B cell (primary cell): ENCODE data around the gene KCNJ12. TPM values are rescaled to one million over a fixed set of nuclear protein-coding genes. Genes with fewer than 3 reads are reported as not detected.
"Not testable (repeated sequence)": the region's sequence is repeated elsewhere in the genome, so short reads cannot be mapped to it uniquely, and the experiment has no call there.

ENCODE experiments used
- ATAC-seq: fragments of 200-7000 bp; cut with Tn5 transposase; one replicate; pipeline ENCODE4 v1.10.0; 2021; ENCODE audit warnings: low read depth, mild to moderate bottlenecking, moderate number of reproducible peaks, moderate library complexity
- CTCF ChIA-PET: fragments of 350-600 bp; sonication (Branson Sonifier 250); formaldehyde crosslinking; loops from one replicate; lab custom pipeline; 2021; ENCODE audit warnings: antibody characterized with exemption, inconsistent platforms; lab: Charles Lee
- POLR2A ChIA-PET: fragments of 350-600 bp; sonication (Branson Sonifier 250); formaldehyde crosslinking; loops from one replicate; lab custom pipeline; 2021; ENCODE audit warnings: antibody characterized with exemption; lab: Charles Lee
- DNase-seq: peaks from one replicate; pipeline ENCODE4 v3.0.0; 2013
- H2AFZ ChIP-seq: 2 replicates; pipeline ENCODE4 v1.6.1; 2012; ENCODE audit warnings: mild to moderate bottlenecking, low read depth, low read length; ENCODE audit not compliant: insufficient read depth, poor library complexity, severe bottlenecking
- H3K27ac ChIP-seq, 2 donors: 1 replicate in 1 of 2; 2 replicates in 1 of 2; pipeline ENCODE4 v1.5.1; 2012 to 2013; ENCODE audit warnings: low read length in 2 of 2, mild to moderate bottlenecking in 2 of 2, moderate library complexity in 1 of 2
- H3K27me3 ChIP-seq, 4 experiments: fragments of 200-600 bp in 1 of 4; sonication (generic) in 1 of 4; replicated peaks in 1 of 4; 1 replicate in 2 of 4; 2 replicates in 2 of 4; pipeline versions ENCODE4 v1.6.1 to v1.7.0; 2013 to 2016; ENCODE audit warnings: low read length in 3 of 4, mild to moderate bottlenecking in 2 of 4, mixed read lengths in 1 of 4, moderate library complexity in 1 of 4; ENCODE audit not compliant: insufficient read depth in 4 of 4, control insufficient read depth in 3 of 4; ENCODE audit errors: control extremely low read depth in 1 of 4
- H3K36me3 ChIP-seq, 2 experiments: replicated peaks in 1 of 2; 1 replicate in 1 of 2; 2 replicates in 1 of 2; pipeline versions ENCODE4 v1.6.1 to v1.7.1; 2013; ENCODE audit warnings: low read length in 1 of 2; ENCODE audit not compliant: insufficient read depth in 2 of 2, control insufficient read depth in 1 of 2; ENCODE audit errors: control extremely low read depth in 1 of 2, extremely low read depth in 1 of 2
- H3K4me1 ChIP-seq, 2 donors: fragments of 200-600 bp in 1 of 2; sonication (generic) in 1 of 2; 1 replicate in 1 of 2; 2 replicates in 1 of 2; pipeline versions ENCODE4 v1.5.1 to v1.6.1; 2013 to 2017; ENCODE audit warnings: low read length in 2 of 2; ENCODE audit not compliant: control insufficient read depth in 2 of 2, insufficient read depth in 2 of 2
- H3K4me2 ChIP-seq: replicated peaks from 2 replicates; pipeline ENCODE3; 2012; ENCODE audit warnings: mild to moderate bottlenecking, low read depth, low read length; ENCODE audit not compliant: poor library complexity, severe bottlenecking
- H3K4me3 ChIP-seq, 5 experiments: fragments of 200-600 bp in 1 of 5; sonication (generic) in 1 of 5; 1 replicate in 3 of 5; 2 replicates in 2 of 5; pipeline versions ENCODE4 v1.5.1 to v1.7.0; 2011 to 2016; ENCODE audit warnings: low read length in 4 of 5, mild to moderate bottlenecking in 4 of 5, low read depth in 2 of 5, control low read depth in 1 of 5, moderate library complexity in 1 of 5; ENCODE audit not compliant: insufficient read depth in 1 of 5; ENCODE audit errors: control extremely low read depth in 1 of 5, extremely low read depth in 1 of 5
- H3K79me2 ChIP-seq: fragments of 200-600 bp; sonication (generic); one replicate; pipeline ENCODE4 v1.6.0; 2016; ENCODE audit warnings: low read length; ENCODE audit not compliant: control insufficient read depth, insufficient read depth
- H3K9ac ChIP-seq: fragments of 200-600 bp; sonication (generic); 2 replicates; pipeline ENCODE4 v1.6.1; 2017; ENCODE audit warnings: mild to moderate bottlenecking, low read length, moderate library complexity
- H3K9me3 ChIP-seq, 3 donors: one replicate each; pipeline versions ENCODE4 v1.6.1 to v1.7.1; 2013; ENCODE audit warnings: low read length in 2 of 3; ENCODE audit not compliant: control insufficient read depth in 2 of 3, insufficient read depth in 1 of 3; ENCODE audit errors: control extremely low read depth in 1 of 3
- H4K20me1 ChIP-seq: 2 replicates; pipeline ENCODE4 v1.6.0; 2012; ENCODE audit warnings: mild to moderate bottlenecking, low read length; ENCODE audit not compliant: insufficient read depth, control insufficient read depth, poor library complexity, severe bottlenecking
- H3K27ac Mint-ChIP-seq: one replicate; pipeline ENCODE4 v1.8.0; 2021; ENCODE audit warnings: mixed read lengths
- H3K27me3 Mint-ChIP-seq: one replicate; pipeline ENCODE4 v1.8.0; 2021; ENCODE audit warnings: mixed read lengths
- H3K4me1 Mint-ChIP-seq: one replicate; pipeline ENCODE4 v1.8.0; 2021; ENCODE audit warnings: mixed read lengths
- H3K4me3 Mint-ChIP-seq: one replicate; pipeline ENCODE4 v1.8.0; 2021; ENCODE audit warnings: mixed read lengths
- H3K9me3 Mint-ChIP-seq: one replicate; pipeline ENCODE4 v1.8.0; 2022; ENCODE audit warnings: mixed read lengths; ENCODE audit not compliant: insufficient read depth
- EZH2 ChIP-seq: IDR thresholded peaks from 2 replicates; pipeline ENCODE4 v1.6.1; 2012; ENCODE audit warnings: borderline replicate concordance, low read depth, mild to moderate bottlenecking, moderate library complexity, low read length; ENCODE audit not compliant: insufficient read depth, poor library complexity, severe bottlenecking
- WGBS: methylation state at CpG from one replicate; pipeline ENCODE4 v1.1.5; 2013; ENCODE audit warnings: missing lambda C conversion rate; ENCODE audit not compliant: insufficient coverage; 5-methylcytosine and 5-hydroxymethylcytosine counted together
- intact Hi-C: fragments of 100-400 bp; cut with micrococcal nuclease; formaldehyde crosslinking; loops from one replicate; pipeline ENCODE4 v1.10.0; 2022
- polyA plus RNA-seq: library from polyadenylated mRNA; depleted of rRNA; stranded (reverse); fragments of >200 nt; gene quantifications from 2 replicates; pipeline ENCODE4 v1.2.3, GENCODE V29; 2012
- total RNA-seq, 2 donors: library from RNA; stranded (reverse); fragments of 120-200 nt in 1 of 2; gene quantifications; 1 replicate in 1 of 2; 2 replicates in 1 of 2; pipeline versions ENCODE4 v1.2.3 to v1.2.4, GENCODE V29; 2013 to 2022
- TF ChIP-seq, protein P1 (sequence below): fragments of 200-600 bp; IDR thresholded peaks from one replicate; pipeline ENCODE4 v1.8.0; 2022; ENCODE audit warnings: antibody characterized with exemption, mild to moderate bottlenecking

The KCNJ12 gene
- total and polyA plus RNA-seq, 2 donors (not counting 1 experiment from before 2014, with no cell fraction given): not detected

DNA sequence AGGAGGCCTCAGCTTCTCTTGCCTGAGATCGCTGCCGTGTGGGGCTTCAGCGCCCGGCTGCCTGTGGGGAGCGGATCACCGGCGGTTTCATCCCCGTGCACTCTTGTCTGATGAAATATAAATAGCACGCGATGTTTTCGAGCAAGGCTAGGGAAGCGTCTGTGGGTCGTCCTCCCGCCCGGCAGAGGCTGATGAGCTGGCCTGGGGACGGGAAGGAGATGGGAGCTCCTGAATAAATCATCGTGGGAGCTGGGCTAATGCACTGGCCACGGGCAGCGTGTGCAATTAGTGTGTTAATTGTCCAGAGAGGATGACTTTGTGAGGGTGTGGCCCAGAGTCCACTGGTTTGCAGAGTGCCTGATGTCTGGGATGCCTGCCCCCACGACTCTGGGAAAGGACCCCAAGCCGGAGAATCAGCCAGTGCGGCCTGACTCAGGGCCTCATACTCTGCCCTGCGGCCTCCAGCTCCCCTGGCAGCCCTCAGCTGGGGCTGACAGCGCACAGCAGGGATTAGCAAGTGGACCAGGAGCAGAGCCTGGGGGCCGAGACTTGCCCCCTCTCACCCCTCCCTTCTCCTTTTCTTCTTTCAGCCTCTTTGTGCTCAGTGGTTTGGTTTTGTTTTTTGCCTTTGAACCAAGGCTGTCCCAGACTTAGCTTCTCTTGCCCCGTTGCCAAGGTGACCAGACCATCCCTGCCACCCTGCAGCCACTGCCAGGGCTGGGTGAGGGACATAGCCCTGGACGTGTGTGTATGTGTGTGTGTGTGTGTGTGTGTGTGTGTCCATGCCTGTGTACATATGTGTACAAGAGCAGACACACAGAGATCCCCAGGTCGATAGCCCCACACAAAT, 21.4 kb downstream of the KCNJ12 start:
- Histone ChIP-seq H3K4me3 (no peak overlapping the region), H3K4me1 (no peaks in the 10 kb centered on the region), H4K20me1 (no peaks in the 10 kb centered on the region), H3K36me3 (no peaks in the 10 kb centered on the region), H2AFZ (no peak overlapping the region), H3K79me2 (no peaks in the 10 kb centered on the region), H3K9me3 (peaks cover 0 to 5% (median 0%) of the 10 kb centered on the region in 3 donors), H3K9ac (no peak overlapping the region), H3K27me3 (no peaks in the 10 kb centered on the region), H3K4me2 (no peak overlapping the region), H3K27ac (no peak overlapping the region)
- WGBS: 91% methylated on average over 25 of the region's 28 CpGs
- ATAC-seq (no peak), DNase-seq (no peak)
- no peak overlapping the region for H3K27ac Mint-ChIP-seq
- intact Hi-C loops: no loop called here
- ChIA-PET POLR2A (no interaction called here), CTCF (no interaction called here)
- H3K4me1 Mint-ChIP-seq: no peaks in the 10 kb centered on the region
- H3K27me3 Mint-ChIP-seq: no peaks in the 10 kb centered on the region
- TF ChIP-seq, protein P1, sequence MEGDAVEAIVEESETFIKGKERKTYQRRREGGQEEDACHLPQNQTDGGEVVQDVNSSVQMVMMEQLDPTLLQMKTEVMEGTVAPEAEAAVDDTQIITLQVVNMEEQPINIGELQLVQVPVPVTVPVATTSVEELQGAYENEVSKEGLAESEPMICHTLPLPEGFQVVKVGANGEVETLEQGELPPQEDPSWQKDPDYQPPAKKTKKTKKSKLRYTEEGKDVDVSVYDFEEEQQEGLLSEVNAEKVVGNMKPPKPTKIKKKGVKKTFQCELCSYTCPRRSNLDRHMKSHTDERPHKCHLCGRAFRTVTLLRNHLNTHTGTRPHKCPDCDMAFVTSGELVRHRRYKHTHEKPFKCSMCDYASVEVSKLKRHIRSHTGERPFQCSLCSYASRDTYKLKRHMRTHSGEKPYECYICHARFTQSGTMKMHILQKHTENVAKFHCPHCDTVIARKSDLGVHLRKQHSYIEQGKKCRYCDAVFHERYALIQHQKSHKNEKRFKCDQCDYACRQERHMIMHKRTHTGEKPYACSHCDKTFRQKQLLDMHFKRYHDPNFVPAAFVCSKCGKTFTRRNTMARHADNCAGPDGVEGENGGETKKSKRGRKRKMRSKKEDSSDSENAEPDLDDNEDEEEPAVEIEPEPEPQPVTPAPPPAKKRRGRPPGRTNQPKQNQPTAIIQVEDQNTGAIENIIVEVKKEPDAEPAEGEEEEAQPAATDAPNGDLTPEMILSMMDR: no peak
- no peak for TF ChIP-seq EZH2
- no peaks in the 10 kb centered on the region for H3K9me3 Mint-ChIP-seq
- H3K4me3 Mint-ChIP-seq: no peak overlapping the region

DNA sequence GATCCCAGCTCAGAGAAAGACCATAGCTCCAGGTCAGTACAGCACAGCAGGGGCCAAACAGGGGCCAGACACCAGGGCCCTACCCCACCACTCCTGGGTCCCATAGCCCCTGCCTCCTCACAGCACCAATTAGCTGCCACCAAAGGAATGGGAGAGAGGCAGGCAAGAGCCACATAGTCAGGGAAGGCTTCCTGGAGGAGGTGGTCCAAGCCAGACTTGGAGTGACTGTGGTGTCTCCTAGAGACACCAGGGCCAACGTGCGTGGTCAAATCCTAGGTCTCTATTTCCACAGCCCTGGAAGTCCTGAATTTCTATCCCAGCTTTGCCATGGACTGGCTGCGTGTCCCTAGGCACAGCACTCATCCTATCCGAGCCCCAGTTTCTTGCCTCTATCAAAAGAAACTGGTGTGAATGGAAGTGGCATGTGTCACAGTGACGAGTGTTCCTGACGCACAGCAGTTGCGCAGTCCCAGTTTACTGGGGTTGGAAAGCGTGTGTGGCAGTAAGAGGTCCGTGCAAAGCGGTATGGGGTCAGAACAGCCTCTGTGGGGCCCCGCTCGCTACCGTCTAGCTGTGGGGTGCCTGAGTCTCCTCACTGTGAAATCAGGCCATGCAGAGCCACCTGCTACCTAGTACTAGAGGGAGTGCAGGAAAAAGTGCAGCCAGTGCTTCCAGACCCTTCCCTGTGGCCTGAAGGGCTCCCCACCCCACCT, 23.5 kb downstream of the KCNJ12 start:
- H3K4me1 ChIP-seq: no peaks in the 10 kb centered on the region
- no peak for ATAC-seq
- ChIA-PET CTCF (no interaction called here), POLR2A (no interaction called here)
- no peak for DNase-seq
- TF ChIP-seq, protein P1: no peak
- no peak for TF ChIP-seq EZH2
- WGBS: 97% methylated on average over 12 of the region's 13 CpGs
- H3K4me2 ChIP-seq: no peak overlapping the region
- H3K9me3 ChIP-seq: peaks cover 0 to 8% (median 0%) of the 10 kb centered on the region in 3 donors
- H3K27ac Mint-ChIP-seq: no peak overlapping the region
- intact Hi-C loops: no loop called here
- no peaks in the 10 kb centered on the region for H4K20me1 ChIP-seq
- no peak overlapping the region for H3K9ac ChIP-seq
- no peaks in the 10 kb centered on the region for H3K27me3 Mint-ChIP-seq
- H3K4me3 Mint-ChIP-seq: no peak overlapping the region
- H3K79me2 ChIP-seq: no peaks in the 10 kb centered on the region
- no peak overlapping the region for H3K4me3 ChIP-seq
- H3K36me3 ChIP-seq: no peaks in the 10 kb centered on the region
- H3K9me3 Mint-ChIP-seq: no peaks in the 10 kb centered on the region
- H2AFZ ChIP-seq: no peak overlapping the region
- H3K27me3 ChIP-seq: no peaks in the 10 kb centered on the region
- H3K4me1 Mint-ChIP-seq: no peaks in the 10 kb centered on the region
- H3K27ac ChIP-seq: no peak overlapping the region

DNA sequence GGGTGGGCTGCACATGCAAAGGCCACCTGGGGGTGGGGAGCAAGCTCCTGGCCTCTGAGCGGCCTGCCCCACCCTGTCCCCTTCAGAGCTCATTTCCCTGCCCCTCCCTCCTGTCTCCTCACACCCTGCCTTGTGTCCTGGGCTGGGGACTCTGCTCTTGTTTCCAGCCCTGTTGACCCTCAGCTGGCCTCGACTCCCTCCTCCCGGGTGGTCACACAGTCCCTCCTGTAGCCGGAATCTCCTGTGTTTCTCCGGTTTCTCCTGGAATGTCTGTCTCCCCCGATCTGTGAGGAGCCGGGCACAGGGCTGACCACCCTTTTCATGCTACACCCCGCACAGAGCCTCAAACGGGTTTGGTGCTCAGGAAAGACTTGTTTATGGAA, 24.0 kb downstream of the KCNJ12 start:
- H3K79me2 ChIP-seq, H3K9ac ChIP-seq, H3K36me3 ChIP-seq, H3K27me3 ChIP-seq, H3K4me2 ChIP-seq, ATAC-seq, H3K4me1 Mint-ChIP-seq, H3K27me3 Mint-ChIP-seq, H3K27ac ChIP-seq, H3K4me3 Mint-ChIP-seq, H3K9me3 ChIP-seq, H3K4me3 ChIP-seq, intact Hi-C loops, H4K20me1 ChIP-seq, H2AFZ ChIP-seq, H3K9me3 Mint-ChIP-seq, H3K27ac Mint-ChIP-seq, H3K4me1 ChIP-seq, DNase-seq, CTCF ChIA-PET: not testable (repeated sequence)
- POLR2A ChIA-PET: interaction anchor here (0.6 kb wide), 1 partner anchor 277 kb away, joined by 3 read pairs; no protein-coding TSS in a partner anchor
- WGBS: 91% methylated on average over 4 of the region's 9 CpGs
